HG02610 (cell line): ENCODE data around the gene TCF12.
A peak's percentile ranks its signal among the peaks of the same experiment; 100 is the strongest.

Experiments used
- ATAC-seq: cut with Tn5 transposase; IDR thresholded peaks from one replicate; pipeline ENCODE4 v1.9.1; 2021; ENCODE audit warnings: mild to moderate bottlenecking, moderate library complexity; ENCODE audit not compliant: unreplicated experiment

TCF12 gene

DNA sequence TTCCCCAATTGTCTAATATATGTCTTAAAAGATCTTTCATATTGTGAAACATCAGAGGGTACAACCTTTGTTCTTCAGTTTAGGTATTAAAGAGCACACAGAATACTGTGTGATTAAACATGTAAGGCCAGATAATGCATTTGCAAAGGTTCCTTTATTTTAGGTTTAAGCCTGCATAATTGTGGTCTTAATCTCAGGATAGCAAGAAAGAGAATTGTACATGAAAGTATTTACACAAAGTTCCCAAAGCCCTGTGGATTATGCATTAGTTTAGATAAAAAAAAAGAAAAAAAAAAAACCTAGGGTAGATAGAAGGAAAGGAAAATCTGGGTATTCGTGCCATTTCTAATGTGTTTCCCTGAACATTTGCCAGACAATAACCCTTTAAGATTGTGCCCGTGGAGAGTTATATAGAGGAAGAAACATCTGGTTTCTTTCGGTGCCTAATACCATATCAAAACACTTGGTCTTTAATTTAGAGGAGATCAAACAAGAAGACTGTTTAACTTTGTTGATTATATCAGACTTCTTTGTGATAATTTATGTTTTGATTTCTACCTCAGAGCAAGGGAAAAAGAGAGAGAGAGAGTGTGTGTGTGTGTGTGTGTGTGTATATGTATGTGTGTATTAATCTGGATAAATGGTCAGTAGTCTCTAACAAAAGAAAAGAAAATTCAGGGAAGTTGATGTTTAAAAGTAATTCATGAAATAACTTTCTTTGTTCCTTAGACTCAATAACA lies 318.3 kb downstream of the TCF12 start:
- ATAC-seq, result no peak

- ATAC-seq, result no peak
Observed at GRCh38 chr15:57237301-57237642, 318.8 kb downstream of the TCF12 start.

DNA sequence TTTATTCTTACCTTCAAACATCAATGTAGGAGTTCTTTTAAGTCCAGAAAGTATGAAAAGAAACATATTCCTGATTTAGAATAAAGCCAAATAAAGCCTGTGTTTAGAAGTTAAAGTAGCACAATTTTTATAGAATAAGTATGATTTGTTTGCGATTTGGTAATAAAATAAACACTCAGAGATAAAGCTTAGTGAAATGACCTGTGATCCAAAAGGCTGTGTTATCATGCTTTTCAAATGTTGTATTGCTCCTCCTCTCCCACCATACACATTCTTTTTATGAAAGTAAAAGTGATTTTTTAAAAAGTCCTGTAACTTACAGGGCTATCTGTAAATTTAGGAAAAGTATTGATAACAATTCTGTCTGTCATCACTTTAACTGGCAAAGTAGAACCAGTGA lies 319.2 kb downstream of the TCF12 start:
- ATAC-seq, result no peak

DNA sequence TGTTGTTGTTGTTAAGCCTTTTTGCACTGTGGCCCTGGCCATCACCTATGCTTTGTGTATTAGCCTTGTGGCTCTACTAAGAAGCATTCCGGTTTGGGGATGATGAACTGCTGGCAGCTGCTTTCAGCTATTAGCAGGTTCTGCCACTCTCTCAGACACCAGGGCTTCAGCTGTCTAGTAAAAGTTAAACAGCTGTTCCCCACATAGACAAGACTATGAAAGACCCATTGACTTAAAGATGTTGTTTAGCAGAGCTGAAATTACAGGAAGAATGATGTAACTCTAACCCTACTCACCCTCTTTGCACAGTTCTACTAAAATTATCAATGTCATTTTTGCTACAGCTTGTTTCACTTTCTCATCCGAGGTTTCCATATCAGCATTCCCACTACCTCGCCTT lies 326.7 kb downstream of the TCF12 start:
- ATAC-seq, result no peak

- no peak for ATAC-seq
Observed at GRCh38 chr15:57245714-57246113, 327.3 kb downstream of the TCF12 start.

- ATAC-seq, result no peak
Observed at GRCh38 chr15:57248074-57248473, 329.6 kb downstream of the TCF12 start.

DNA sequence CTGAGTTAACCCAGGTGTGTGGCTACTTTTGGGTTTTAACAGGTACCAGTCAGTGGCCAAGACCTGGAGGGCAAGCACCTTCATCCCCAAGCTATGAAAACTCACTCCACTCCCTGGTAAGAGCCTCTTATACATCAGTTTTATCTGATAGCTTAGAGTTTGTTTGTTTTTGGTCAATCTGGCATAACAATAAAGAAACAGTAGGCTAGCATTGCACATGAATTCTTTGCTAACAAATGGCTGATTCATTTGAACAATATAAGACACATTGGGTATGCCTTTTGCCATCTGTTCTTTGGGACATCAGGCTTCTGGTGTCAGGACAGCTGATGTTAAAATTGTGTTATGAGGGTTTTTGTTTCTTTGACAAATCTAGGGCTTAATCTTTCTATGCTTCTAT lies 332.9 kb downstream of the TCF12 start:
- ATAC-seq, result no peak

- no peak for ATAC-seq
Observed at GRCh38 chr15:57251941-57252340, 333.5 kb downstream of the TCF12 start.

DNA sequence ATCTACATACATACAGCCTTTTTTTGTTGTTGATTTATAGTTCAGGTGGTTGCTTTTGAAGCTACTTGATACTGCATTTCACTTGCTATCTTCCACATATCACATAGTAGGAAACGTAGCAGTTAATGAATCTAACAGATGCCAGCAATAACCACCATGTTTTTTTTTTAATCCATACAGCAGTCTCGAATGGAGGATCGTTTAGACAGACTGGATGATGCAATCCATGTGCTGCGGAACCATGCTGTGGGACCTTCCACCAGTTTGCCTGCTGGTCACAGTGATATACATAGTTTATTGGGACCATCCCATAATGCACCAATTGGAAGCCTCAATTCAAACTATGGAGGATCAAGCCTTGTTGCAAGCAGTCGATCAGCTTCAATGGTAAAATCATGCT lies 334.6 kb downstream of the TCF12 start:
- no peak for ATAC-seq

DNA sequence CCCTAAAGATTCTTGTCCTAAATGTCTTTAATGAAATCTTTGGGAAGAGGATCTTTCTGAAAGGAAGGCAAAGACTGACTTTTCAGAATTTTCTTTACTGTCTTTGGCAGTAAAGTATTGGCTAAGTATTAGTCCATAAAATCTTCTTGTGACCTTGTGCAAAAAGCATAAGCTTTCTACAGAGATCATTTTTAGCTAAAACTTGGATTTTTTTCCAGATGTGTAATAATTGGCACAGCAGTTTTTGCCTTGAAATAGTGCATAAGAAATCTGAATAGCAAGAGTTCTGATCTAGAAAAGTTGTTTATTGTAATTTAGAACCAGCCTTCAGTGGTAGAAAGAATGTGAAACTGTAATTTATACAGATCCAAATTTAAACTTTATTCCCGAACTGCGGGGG lies 335.1 kb downstream of the TCF12 start:
- no peak for ATAC-seq

DNA sequence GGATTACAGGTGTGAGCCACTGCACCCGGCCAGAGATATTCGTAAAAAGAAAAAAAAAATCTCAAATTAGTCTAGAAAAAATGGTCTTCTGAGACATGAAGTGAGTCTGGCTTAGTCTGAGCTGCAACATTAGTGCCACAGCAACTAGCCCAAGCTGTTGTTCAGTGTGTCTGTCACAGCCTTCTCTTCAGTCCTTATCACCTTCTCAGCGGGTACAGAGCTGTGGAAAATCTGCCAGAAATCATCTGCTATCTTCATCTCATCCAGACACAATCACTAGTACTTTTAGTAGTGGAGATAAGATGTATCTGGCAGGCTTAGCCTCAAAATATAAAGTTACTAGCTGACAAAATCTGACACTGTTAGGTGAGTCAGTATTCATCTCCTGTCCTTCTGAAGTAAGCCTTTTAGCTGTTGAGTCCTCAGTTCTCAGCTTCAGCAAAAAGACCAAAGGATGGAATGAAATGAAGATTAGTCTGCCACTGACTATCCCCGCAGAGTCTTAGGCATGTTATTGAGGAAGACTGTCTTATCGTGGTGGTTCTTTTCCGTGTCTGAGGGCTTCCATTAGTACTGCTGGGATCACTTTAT lies 337.4 kb downstream of the TCF12 start:
- no peak for ATAC-seq

DNA sequence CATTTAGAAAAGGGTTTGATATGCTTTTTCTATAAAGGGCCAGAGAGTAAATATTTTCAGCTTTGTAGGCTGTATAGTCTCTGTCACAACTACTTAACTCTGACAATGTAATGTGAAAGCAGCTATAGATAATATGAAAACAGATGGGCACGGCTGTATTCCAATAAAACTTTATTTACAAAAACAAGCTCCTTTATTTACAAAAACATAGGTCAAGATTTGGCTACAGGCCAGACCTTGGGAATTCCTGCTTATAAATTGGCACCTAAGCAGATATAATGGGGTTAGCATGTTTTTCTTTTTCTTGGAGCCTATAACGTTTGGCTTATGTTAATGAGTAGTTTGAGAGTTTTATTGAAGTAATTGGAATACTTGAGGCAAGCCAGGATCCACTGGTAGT lies 338.5 kb downstream of the TCF12 start:
- no peak for ATAC-seq

DNA sequence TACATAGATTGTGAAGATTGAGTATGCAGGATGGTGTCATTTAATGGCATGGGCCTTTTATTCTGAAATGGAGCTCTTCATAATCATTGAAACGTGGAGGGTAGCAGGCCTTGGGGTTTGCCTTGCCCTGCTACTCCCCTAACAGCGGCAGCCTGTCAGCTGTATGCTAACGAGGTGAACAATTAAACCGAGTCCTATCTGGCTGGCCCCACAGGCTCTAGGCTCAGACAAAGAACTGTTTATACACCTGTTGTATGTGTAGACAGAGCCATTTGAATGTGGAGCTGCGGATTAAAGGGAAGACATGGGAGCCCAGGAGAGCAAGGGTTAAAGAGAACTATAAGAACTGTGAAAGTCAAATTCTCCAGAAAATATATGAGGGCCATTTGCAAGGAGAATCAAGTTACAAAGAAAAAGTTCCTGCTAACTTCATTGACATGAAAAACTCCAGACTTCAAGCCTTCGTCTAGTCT lies 341.2 kb downstream of the TCF12 start:
- ATAC-seq, result no peak

- ATAC-seq, result no peak
Observed at GRCh38 chr15:57263520-57263919, 345.1 kb downstream of the TCF12 start.

GRCh38 chr15:57272771-57273357 lies 354.4 kb downstream of the TCF12 start:
- no peak for ATAC-seq

GRCh38 chr15:57273402-57273801 lies 355.0 kb downstream of the TCF12 start:
- no peak for ATAC-seq

DNA sequence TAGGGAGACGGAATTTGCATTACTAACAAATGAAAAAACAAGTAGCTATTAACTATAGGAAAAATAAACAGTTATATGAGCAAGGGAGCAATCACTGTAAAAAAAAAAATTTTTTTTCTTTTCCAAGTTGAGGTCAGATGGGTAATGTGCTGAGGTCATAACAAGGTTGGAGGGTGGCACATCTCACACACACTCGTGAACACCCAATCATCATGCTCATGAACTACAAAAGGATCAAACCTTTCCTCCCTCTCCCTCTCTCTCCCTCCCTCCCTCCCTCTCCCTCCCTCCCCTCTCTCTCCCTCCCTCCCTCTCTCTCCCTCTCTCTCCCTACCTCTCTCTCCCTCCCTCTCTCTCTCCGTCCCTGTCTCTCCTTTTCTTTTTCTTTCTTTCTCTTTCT lies 360.0 kb downstream of the TCF12 start:
- no peak for ATAC-seq

GRCh38 chr15:57280464-57280863 lies 362.0 kb downstream of the TCF12 start:
- ATAC-seq, result no peak

DNA sequence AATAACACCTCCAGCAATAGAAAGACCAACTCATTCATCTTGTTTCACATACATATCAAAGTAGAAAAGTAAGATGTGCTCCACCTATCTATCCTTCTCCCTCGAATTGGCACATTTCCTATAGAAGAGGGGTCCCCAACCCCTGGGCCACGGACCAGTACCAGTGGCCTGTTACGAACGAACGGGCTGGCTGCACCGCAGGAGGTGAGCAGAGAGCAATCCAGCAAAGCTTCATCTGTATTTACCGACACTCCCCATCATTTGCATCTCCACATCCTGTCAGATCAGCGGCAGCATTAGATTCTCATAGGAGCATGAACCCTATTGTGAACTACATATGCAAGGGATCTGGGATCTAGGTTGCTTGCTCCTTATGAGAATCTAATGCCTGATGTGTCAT lies 362.9 kb downstream of the TCF12 start:
- peak; percentile 64 for ATAC-seq

- no peak for ATAC-seq
Observed at GRCh38 chr15:57282686-57283085, 364.2 kb downstream of the TCF12 start.

- ATAC-seq, result no peak
Observed at GRCh38 chr15:57283774-57284503, 365.5 kb downstream of the TCF12 start.

- ATAC-seq, result peak; percentile 44
Observed at GRCh38 chr15:57284535-57284934, 366.1 kb downstream of the TCF12 start.
